Natural killer cell (primary cell): ENCODE results near the gene RAD51. TPM values are rescaled to one million over a fixed set of nuclear protein-coding genes. Genes with fewer than 3 reads are reported as not detected.
A peak's percentile ranks its signal among the peaks of the same experiment; 100 is the strongest.

ENCODE experiments used
- ATAC-seq, 3 donors: fragments of 150-1000 bp in 2 of 3; fragments of 200-7000 bp in 1 of 3; cut with Tn5 transposase; 1 replicate in 1 of 3; 2 replicates in 2 of 3; pipeline ENCODE4 v1.10.0; 2021; ENCODE audit warnings: mild to moderate bottlenecking in 2 of 3, moderate library complexity in 2 of 3
- DNase-seq, 2 donors: peaks; one replicate each; pipeline versions ENCODE4 v3.0.0 to v3.0.0-alpha.2; 2013 to 2021; ENCODE audit warnings: mixed read lengths in 1 of 2
- H3K27ac ChIP-seq: one replicate; pipeline ENCODE4 v1.5.1; 2013; ENCODE audit warnings: mild to moderate bottlenecking, low read length
- H3K27me3 ChIP-seq: one replicate; pipeline ENCODE4 v1.6.1; 2013; ENCODE audit warnings: low read length; ENCODE audit not compliant: control insufficient read depth, insufficient read depth
- H3K36me3 ChIP-seq: one replicate; pipeline ENCODE4 v1.6.1; 2013; ENCODE audit warnings: low read length; ENCODE audit not compliant: control insufficient read depth, insufficient read depth
- H3K4me1 ChIP-seq: one replicate; pipeline ENCODE4 v1.6.1; 2013; ENCODE audit warnings: low read length; ENCODE audit not compliant: control insufficient read depth, insufficient read depth
- H3K4me3 ChIP-seq: one replicate; pipeline ENCODE4 v1.5.1; 2013; ENCODE audit warnings: low read length
- H3K9me3 ChIP-seq: one replicate; pipeline ENCODE4 v1.6.1; 2013; ENCODE audit warnings: low read length; ENCODE audit not compliant: control insufficient read depth, insufficient read depth
- H3K27ac Mint-ChIP-seq, 2 donors: one replicate each; pipeline ENCODE4 v1.8.0; 2022; ENCODE audit warnings: mild to moderate bottlenecking in 2 of 2, mixed read lengths in 2 of 2, moderate library complexity in 1 of 2
- H3K27me3 Mint-ChIP-seq, 2 donors: one replicate each; pipeline ENCODE4 v1.8.0; 2022; ENCODE audit warnings: low read depth in 2 of 2, mixed read lengths in 2 of 2
- H3K36me3 Mint-ChIP-seq: one replicate; pipeline ENCODE4 v1.8.0; 2022; ENCODE audit warnings: mixed read lengths
- H3K4me1 Mint-ChIP-seq, 2 donors: one replicate each; pipeline ENCODE4 v1.8.0; 2022; ENCODE audit warnings: mixed read lengths in 2 of 2
- H3K4me3 Mint-ChIP-seq: one replicate; pipeline ENCODE4 v1.8.0; 2022; ENCODE audit warnings: mild to moderate bottlenecking, moderate library complexity, mixed read lengths
- H3K9me3 Mint-ChIP-seq, 2 donors: one replicate each; pipeline ENCODE4 v1.8.0; 2022; ENCODE audit warnings: mixed read lengths in 2 of 2
- CTCF ChIP-seq: fragments of 200-600 bp; IDR thresholded peaks from one replicate; pipeline ENCODE4 v1.8.0; 2022; ENCODE audit warnings: antibody characterized with exemption
- WGBS: methylation state at CpG from one replicate; pipeline ENCODE4 v1.1.7; 2013; ENCODE audit warnings: missing lambda C conversion rate; ENCODE audit not compliant: insufficient coverage; 5-methylcytosine and 5-hydroxymethylcytosine counted together
- intact Hi-C: fragments of 100-400 bp; cut with micrococcal nuclease; formaldehyde crosslinking; loops from one replicate; pipeline ENCODE4 v1.14.2; 2022
- total RNA-seq, 4 donors: library from RNA; stranded (reverse); fragments of 120-200 nt in 1 of 4; gene quantifications; one replicate each; pipeline versions ENCODE4 v1.2.3 to v1.2.4, GENCODE V29; 2013 to 2022

The RAD51 gene
- total RNA-seq, 3 donors from 2014 or later (not counting 1 experiment from before 2014, with no cell fraction given), result 1.2 to 5.0 (median 4.0) TPM

- H3K9me3 Mint-ChIP-seq, result no peaks in the 10 kb centered on the region
- Histone ChIP-seq H3K27me3 (no peaks in the 10 kb centered on the region), H3K4me1 (peaks cover 55% of the 10 kb centered on the region), H3K9me3 (no peaks in the 10 kb centered on the region), H3K27ac (peak overlapping the region; percentile 75), H3K36me3 (peaks cover 38% of the 10 kb centered on the region), H3K4me3 (no peak overlapping the region)
- intact Hi-C loops, result loop anchor here (1.0 to 5.0 kb wide), 3 partner anchors 10 to 42 kb away; no protein-coding TSS in a partner anchor
- ATAC-seq, result peak; percentile 83 to 94 (median 90)
- TF ChIP-seq CTCF, result no peak
- peaks cover 55 to 58% of the 10 kb centered on the region in 2 donors for H3K4me1 Mint-ChIP-seq
- no peaks in the 10 kb centered on the region for H3K27me3 Mint-ChIP-seq
- H3K36me3 Mint-ChIP-seq, result no peaks in the 10 kb centered on the region
- DNase-seq, result peak; percentile 70 to 88
- peak overlapping the region; percentile 94 to 96 for H3K27ac Mint-ChIP-seq
- peak overlapping the region; percentile 80 for H3K4me3 Mint-ChIP-seq
- 42% methylated on average over 11 of the region's 12 CpGs for WGBS
Measured at GRCh38 chr15:40743921-40744814, 49.2 kb downstream of the RAD51 start.

GRCh38 chr15:40744815-40745152 lies 49.8 kb downstream of the RAD51 start:
- no peaks in the 10 kb centered on the region for H3K9me3 Mint-ChIP-seq
- Histone ChIP-seq H3K27me3 (no peaks in the 10 kb centered on the region), H3K4me1 (peaks cover 55% of the 10 kb centered on the region), H3K9me3 (no peaks in the 10 kb centered on the region), H3K27ac (peak overlapping the region; percentile 75), H3K4me3 (no peak overlapping the region), H3K36me3 (peaks cover 36% of the 10 kb centered on the region)
- no peak for ATAC-seq
- no peaks in the 10 kb centered on the region for H3K36me3 Mint-ChIP-seq
- peak overlapping the region; percentile 80 for H3K4me3 Mint-ChIP-seq
- TF ChIP-seq CTCF, result no peak
- H3K4me1 Mint-ChIP-seq, result peaks cover 55 to 62% of the 10 kb centered on the region in 2 donors
- DNase-seq, result no peak
- H3K27me3 Mint-ChIP-seq, result no peaks in the 10 kb centered on the region
- 83% methylated on average over 5 of the region's 5 CpGs for WGBS
- intact Hi-C loops, result loop anchor here (1.0 to 5.0 kb wide), 3 partner anchors 10 to 42 kb away; no protein-coding TSS in a partner anchor
- H3K27ac Mint-ChIP-seq, result peak overlapping the region; percentile 94 to 96

- H3K4me3 ChIP-seq, result no peak overlapping the region
- H3K9me3 ChIP-seq, result no peaks in the 10 kb centered on the region
- Mint-ChIP-seq H3K27ac (peak overlapping the region; percentile 94 to 96), H3K4me3 (no peak overlapping the region), H3K9me3 (no peaks in the 10 kb centered on the region), H3K4me1 (peaks cover 63 to 71% of the 10 kb centered on the region in 2 donors), H3K36me3 (no peaks in the 10 kb centered on the region), H3K27me3 (no peaks in the 10 kb centered on the region)
- no peak for ATAC-seq
- no peak overlapping the region for H3K27ac ChIP-seq
- WGBS, result 84% methylated on average over 3 of the region's 3 CpGs
- no peaks in the 10 kb centered on the region for H3K27me3 ChIP-seq
- intact Hi-C loops, result loop anchor here (1.0 kb wide), 1 partner anchor 35 kb away; no protein-coding TSS in a partner anchor
- TF ChIP-seq CTCF, result no peak
- DNase-seq, result no peak
- peaks cover 41% of the 10 kb centered on the region for H3K36me3 ChIP-seq
- H3K4me1 ChIP-seq, result peaks cover 66% of the 10 kb centered on the region
Measured at GRCh38 chr15:40746916-40747418, 52.0 kb downstream of the RAD51 start.
